Liver (tissue), 3 donors: ENCODE data around the gene MYO1F.

Experiments used
- ATF3 ChIP-seq: IDR thresholded peaks from 2 replicates; pipeline ENCODE4 v1.6.1; 2016; ENCODE audit warnings: antibody characterized with exemption
- FOXA1 ChIP-seq: IDR thresholded peaks from 2 replicates; pipeline ENCODE4 v1.6.1; 2016; ENCODE audit warnings: antibody characterized with exemption
- HNF4A ChIP-seq, 2 donors: conservative IDR thresholded peaks; 2 replicates each; pipeline ENCODE4 v1.6.1; 2016; ENCODE audit warnings: antibody characterized with exemption in 2 of 2, mild to moderate bottlenecking in 2 of 2
- JUND ChIP-seq, 2 donors: IDR thresholded peaks; 2 replicates each; pipeline ENCODE4 v1.6.1; 2016; ENCODE audit warnings: antibody characterized with exemption in 2 of 2
- MAX ChIP-seq: IDR thresholded peaks from 2 replicates; pipeline ENCODE4 v1.6.1; 2016; ENCODE audit warnings: antibody characterized with exemption
- RAD21 ChIP-seq, 2 donors: IDR thresholded peaks; 2 replicates each; pipeline ENCODE4 v1.6.1; 2016; ENCODE audit warnings: antibody characterized with exemption in 2 of 2, mild to moderate bottlenecking in 2 of 2
- RXRA ChIP-seq, 2 donors: IDR thresholded peaks; 2 replicates each; pipeline ENCODE4 v1.6.1; 2017 to 2018; ENCODE audit warnings: antibody characterized with exemption in 2 of 2, mild to moderate bottlenecking in 1 of 2
- SP1 ChIP-seq: IDR thresholded peaks from 2 replicates; pipeline ENCODE4 v1.6.1; 2018; ENCODE audit warnings: antibody characterized with exemption, mild to moderate bottlenecking
- TAF1 ChIP-seq: conservative IDR thresholded peaks from 2 replicates; pipeline ENCODE4 v1.6.1; 2016; ENCODE audit warnings: antibody characterized with exemption, mild to moderate bottlenecking
- YY1 ChIP-seq: IDR thresholded peaks from 2 replicates; pipeline ENCODE4 v1.6.1; 2016; ENCODE audit warnings: antibody characterized with exemption, mild to moderate bottlenecking
- TF ChIP-seq, protein P1 (sequence below): fragments of 150-350 bp; IDR thresholded peaks from 2 replicates; pipeline ENCODE4 v1.5.1; 2017; ENCODE audit warnings: improper control_type of control experiment, low read depth, low read length; ENCODE audit not compliant: missing input control
- TF ChIP-seq, protein P2 (sequence below): IDR thresholded peaks from 2 replicates; pipeline ENCODE4 v1.6.1; 2016; ENCODE audit warnings: antibody characterized with exemption
- donor health status: healthy.
- donor health status: healthy.

DNA sequence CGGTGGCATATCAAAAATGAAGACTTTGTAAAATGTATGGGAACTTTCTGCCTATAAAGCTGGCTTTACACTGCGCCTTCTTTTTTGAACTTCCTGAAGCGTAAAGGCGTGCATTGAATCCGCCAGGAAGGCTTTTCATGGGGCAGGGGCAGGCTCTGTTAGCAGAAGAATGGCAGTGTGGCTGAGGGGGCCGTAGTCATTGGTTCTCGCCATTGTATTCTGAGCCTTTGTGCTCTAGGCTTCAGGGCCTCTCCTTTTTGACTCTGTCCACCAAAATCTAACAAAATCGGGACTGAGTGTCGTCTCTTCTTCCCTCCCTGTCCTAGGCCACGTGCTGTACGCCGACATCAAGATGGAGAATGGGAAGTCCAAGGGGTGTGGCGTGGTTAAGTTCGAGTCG lies 88.9 kb downstream of the MYO1F start:
- TF ChIP-seq, protein P1, sequence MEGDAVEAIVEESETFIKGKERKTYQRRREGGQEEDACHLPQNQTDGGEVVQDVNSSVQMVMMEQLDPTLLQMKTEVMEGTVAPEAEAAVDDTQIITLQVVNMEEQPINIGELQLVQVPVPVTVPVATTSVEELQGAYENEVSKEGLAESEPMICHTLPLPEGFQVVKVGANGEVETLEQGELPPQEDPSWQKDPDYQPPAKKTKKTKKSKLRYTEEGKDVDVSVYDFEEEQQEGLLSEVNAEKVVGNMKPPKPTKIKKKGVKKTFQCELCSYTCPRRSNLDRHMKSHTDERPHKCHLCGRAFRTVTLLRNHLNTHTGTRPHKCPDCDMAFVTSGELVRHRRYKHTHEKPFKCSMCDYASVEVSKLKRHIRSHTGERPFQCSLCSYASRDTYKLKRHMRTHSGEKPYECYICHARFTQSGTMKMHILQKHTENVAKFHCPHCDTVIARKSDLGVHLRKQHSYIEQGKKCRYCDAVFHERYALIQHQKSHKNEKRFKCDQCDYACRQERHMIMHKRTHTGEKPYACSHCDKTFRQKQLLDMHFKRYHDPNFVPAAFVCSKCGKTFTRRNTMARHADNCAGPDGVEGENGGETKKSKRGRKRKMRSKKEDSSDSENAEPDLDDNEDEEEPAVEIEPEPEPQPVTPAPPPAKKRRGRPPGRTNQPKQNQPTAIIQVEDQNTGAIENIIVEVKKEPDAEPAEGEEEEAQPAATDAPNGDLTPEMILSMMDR, result no peak
- no peak for TF ChIP-seq YY1
- no peak for TF ChIP-seq RAD21 (IDR thresholded peaks at IDR 0.05)
- no peak for TF ChIP-seq MAX
- TF ChIP-seq JUND (IDR thresholded peaks at IDR 0.05), result no peak
- no peak for TF ChIP-seq SP1
- TF ChIP-seq TAF1, result no peak
- TF ChIP-seq FOXA1, result no peak
- no peak for TF ChIP-seq HNF4A (conservative IDR thresholded peaks at IDR 0.05)
- TF ChIP-seq ATF3, result no peak
- TF ChIP-seq RXRA (IDR thresholded peaks at IDR 0.05), result no peak
- TF ChIP-seq, protein P2, sequence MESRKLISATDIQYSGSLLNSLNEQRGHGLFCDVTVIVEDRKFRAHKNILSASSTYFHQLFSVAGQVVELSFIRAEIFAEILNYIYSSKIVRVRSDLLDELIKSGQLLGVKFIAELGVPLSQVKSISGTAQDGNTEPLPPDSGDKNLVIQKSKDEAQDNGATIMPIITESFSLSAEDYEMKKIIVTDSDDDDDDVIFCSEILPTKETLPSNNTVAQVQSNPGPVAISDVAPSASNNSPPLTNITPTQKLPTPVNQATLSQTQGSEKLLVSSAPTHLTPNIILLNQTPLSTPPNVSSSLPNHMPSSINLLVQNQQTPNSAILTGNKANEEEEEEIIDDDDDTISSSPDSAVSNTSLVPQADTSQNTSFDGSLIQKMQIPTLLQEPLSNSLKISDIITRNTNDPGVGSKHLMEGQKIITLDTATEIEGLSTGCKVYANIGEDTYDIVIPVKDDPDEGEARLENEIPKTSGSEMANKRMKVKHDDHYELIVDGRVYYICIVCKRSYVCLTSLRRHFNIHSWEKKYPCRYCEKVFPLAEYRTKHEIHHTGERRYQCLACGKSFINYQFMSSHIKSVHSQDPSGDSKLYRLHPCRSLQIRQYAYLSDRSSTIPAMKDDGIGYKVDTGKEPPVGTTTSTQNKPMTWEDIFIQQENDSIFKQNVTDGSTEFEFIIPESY, result no peak
